A549 (cell line): ENCODE measurements around the gene GABPB1. TPM values are rescaled to one million over a fixed set of nuclear protein-coding genes. Genes with fewer than 3 reads are reported as not detected.

Experiments
- ATAC-seq, 2 experiments: fragments of 200-7000 bp in 1 of 2; fragments of >200 bp in 1 of 2; cut with Nextera tagmentation in 1 of 2; cut with Tn5 transposase in 1 of 2; 3 replicates each; pipeline versions ENCODE4 v1.8.0 to v1.9.1; 2018 to 2020; ENCODE audit warnings: mild to moderate bottlenecking in 1 of 2, moderate library complexity in 1 of 2
- CTCF ChIA-PET: fragments of 300-600 bp; sonication (Branson Sonifier 250); formaldehyde crosslinking; extraction: SDS; loops from one replicate; lab custom pipeline; 2021; ENCODE audit warnings: antibody characterized with exemption, inconsistent platforms; lab: Yijun Ruan, JAX
- POLR2A ChIA-PET: fragments of 350-600 bp; formaldehyde crosslinking; extraction: SDS; loops from one replicate; lab custom pipeline; 2021; ENCODE audit warnings: antibody characterized with exemption, inconsistent platforms; lab: Yijun Ruan, JAX
- DNase-seq, 2 experiments: peaks; one replicate each; pipeline versions ENCODE4 v3.0.0 to v3.0.0-alpha.2; 2011 to 2016; ENCODE audit warnings: low read depth in 1 of 2, low spot score in 1 of 2
- FAIRE-seq: peaks from 2 replicates; lab custom pipeline; 2011; peaks lifted over from hg19 to GRCh38; lab: Jason Lieb, UNC
- H3K27ac ChIP-seq, 2 experiments: fragments of >200 bp; sonication (Bioruptor Twin); formaldehyde crosslinking; 3 replicates each; pipeline ENCODE4 v1.5.1; 2016 to 2017
- H3K4me1 ChIP-seq: fragments of >200 bp; sonication (Bioruptor Twin); formaldehyde crosslinking; 3 replicates; pipeline ENCODE4 v1.6.1; 2016
- H3K4me2 ChIP-seq: fragments of >200 bp; sonication (Bioruptor Twin); formaldehyde crosslinking; 3 replicates; pipeline ENCODE4 v1.6.1; 2016
- H3K4me3 ChIP-seq: fragments of >200 bp; sonication (Bioruptor Twin); formaldehyde crosslinking; 3 replicates; pipeline ENCODE4 v1.5.1; 2016
- H3K9me3 ChIP-seq: fragments of >200 bp; sonication (Bioruptor Twin); formaldehyde crosslinking; 3 replicates; pipeline ENCODE4 v1.6.1; 2016
- CBX2 ChIP-seq: fragments of 200-600 bp; sonication (generic); IDR thresholded peaks from 2 replicates; pipeline ENCODE4 v1.6.1; 2016; ENCODE audit warnings: low read depth, mild to moderate bottlenecking, borderline replicate concordance
- CEBPB ChIP-seq, 2 experiments: fragments of >200 bp in 1 of 2; sonication (Bioruptor Twin) in 1 of 2; formaldehyde crosslinking in 1 of 2; IDR thresholded peaks; 2 replicates each; pipeline ENCODE4 v1.6.1; 2012 to 2016
- CHD2 ChIP-seq: fragments of 150-350 bp; IDR thresholded peaks from 2 replicates; pipeline ENCODE4 v1.6.1; 2014; ENCODE audit warnings: low read length; ENCODE audit not compliant: partially characterized antibody
- CHD4 ChIP-seq: fragments of 200-600 bp; sonication (generic); IDR thresholded peaks from 2 replicates; pipeline ENCODE4 v1.6.1; 2016; ENCODE audit warnings: antibody characterized with exemption, mild to moderate bottlenecking, borderline replicate concordance
- CTCF ChIP-seq: fragments of >200 bp; sonication (Bioruptor Twin); formaldehyde crosslinking; IDR thresholded peaks from 3 replicates; pipeline ENCODE4 v1.5.1; 2016
- EHF ChIP-seq: fragments of 250-450 bp; sonication (Bioruptor Pico); IDR thresholded peaks from 2 replicates; pipeline ENCODE4 v1.5.0; 2020; ENCODE audit warnings: mild to moderate bottlenecking
- EHMT2 ChIP-seq: fragments of 200-600 bp; sonication (generic); IDR thresholded peaks from 2 replicates; pipeline ENCODE4 v1.6.1; 2016; ENCODE audit warnings: antibody characterized with exemption, low read depth, mild to moderate bottlenecking, moderate library complexity
- EP300 ChIP-seq, 2 experiments: fragments of >200 bp; sonication (Bioruptor Twin); formaldehyde crosslinking; IDR thresholded peaks; 2 replicates in 1 of 2; 3 replicates in 1 of 2; pipeline ENCODE4 v1.6.1; 2016 to 2017
- GATA3 ChIP-seq: IDR thresholded peaks from 2 replicates; pipeline ENCODE4 v1.6.1; 2012; ENCODE audit warnings: borderline replicate concordance
- HDAC2 ChIP-seq: fragments of 200-600 bp; sonication (generic); IDR thresholded peaks from 2 replicates; pipeline ENCODE4 v1.6.1; 2016
- HEYL ChIP-seq: fragments of 250-450 bp; sonication (Bioruptor Pico); IDR thresholded peaks from 2 replicates; pipeline ENCODE4 v1.8.0; 2021; ENCODE audit warnings: mild to moderate bottlenecking, moderate library complexity
- HOXB13 ChIP-seq: fragments of 250-450 bp; sonication (Bioruptor Pico); IDR thresholded peaks from 2 replicates; pipeline ENCODE4 v1.5.0; 2020; ENCODE audit warnings: low read depth, mild to moderate bottlenecking, moderate library complexity
- KDM5A ChIP-seq: fragments of 200-600 bp; sonication (generic); IDR thresholded peaks from 2 replicates; pipeline ENCODE4 v1.6.1; 2016; ENCODE audit warnings: antibody characterized with exemption, mild to moderate bottlenecking
- MAFK ChIP-seq: fragments of 450-650 bp; IDR thresholded peaks from 2 replicates; pipeline ENCODE4 v1.6.1; 2014; ENCODE audit not compliant: partially characterized antibody
- MYC ChIP-seq: IDR thresholded peaks from 2 replicates; pipeline ENCODE4 v1.6.1; 2012; ENCODE audit warnings: mild to moderate bottlenecking, inconsistent platforms, low read length, improper control_type of control experiment, borderline replicate concordance
- NPAS2 ChIP-seq: fragments of 250-450 bp; sonication (Bioruptor Pico); IDR thresholded peaks from 2 replicates; pipeline ENCODE4 v1.8.0; 2022; ENCODE audit warnings: mild to moderate bottlenecking, moderate library complexity, borderline replicate concordance
- RARB ChIP-seq: fragments of 250-450 bp; sonication (Bioruptor Pico); IDR thresholded peaks from 2 replicates; pipeline ENCODE4 v1.8.0; 2021; ENCODE audit warnings: mild to moderate bottlenecking, moderate library complexity
- RFX5 ChIP-seq: fragments of 450-650 bp; IDR thresholded peaks from 2 replicates; pipeline ENCODE4 v1.7.1; 2014; ENCODE audit warnings: antibody characterized with exemption, mild to moderate bottlenecking, moderate library complexity
- RNF2 ChIP-seq: fragments of 200-600 bp; sonication (generic); IDR thresholded peaks from 2 replicates; pipeline ENCODE4 v1.6.1; 2016; ENCODE audit warnings: low read depth, mild to moderate bottlenecking, antibody characterized with exemption, moderate library complexity, borderline replicate concordance
- TFCP2L1 ChIP-seq: fragments of 250-450 bp; sonication (Bioruptor Pico); IDR thresholded peaks from 2 replicates; pipeline ENCODE4 v1.5.0; 2021; ENCODE audit warnings: mild to moderate bottlenecking
- ZC3H11A ChIP-seq: fragments of 450-650 bp; IDR thresholded peaks from 2 replicates; pipeline ENCODE4 v1.6.1; 2014; ENCODE audit warnings: antibody characterized with exemption, mild to moderate bottlenecking
- ZFP36 ChIP-seq: fragments of 450-650 bp; IDR thresholded peaks from 2 replicates; pipeline ENCODE4 v1.6.1; 2014; ENCODE audit warnings: borderline replicate concordance; ENCODE audit not compliant: partially characterized antibody
- ZNF302 ChIP-seq: fragments of 250-450 bp; sonication (Bioruptor Pico); IDR thresholded peaks from 2 replicates; pipeline ENCODE4 v1.9.0; 2021; ENCODE audit warnings: inconsistent platforms, mild to moderate bottlenecking, moderate library complexity
- ZSCAN20 ChIP-seq: fragments of 250-450 bp; sonication (Bioruptor Pico); IDR thresholded peaks from 2 replicates; pipeline ENCODE4 v1.8.0; 2022; ENCODE audit warnings: mild to moderate bottlenecking, moderate library complexity
- WGBS: methylation state at CpG from one replicate; pipeline ENCODE4 v1.1.6; 2017; ENCODE audit errors: missing lambda C conversion rate; 5-methylcytosine and 5-hydroxymethylcytosine counted together
- polyA plus RNA-seq, 4 experiments: library from polyadenylated mRNA; depleted of rRNA in 3 of 4; stranded (reverse); fragments of >200 nt; fragmentation: RNase III in 1 of 4; extraction: RNeasy Plus Mini Kit Qiagen cat#74134 plus additional on column Dnase treatment in 1 of 4; gene quantifications; 2 replicates in 3 of 4; 3 replicates in 1 of 4; pipeline ENCODE4 v1.2.3, GENCODE V29; 2011 to 2017
- TF ChIP-seq, protein P1 (sequence below): IDR thresholded peaks from 2 replicates; pipeline ENCODE4 v1.6.1; 2012
- TF ChIP-seq, protein P2 (sequence below): fragments of >200 bp; sonication (Bioruptor Twin); formaldehyde crosslinking; IDR thresholded peaks from 3 replicates; pipeline ENCODE4 v1.6.1; 2016
- TF ChIP-seq, protein P3 (sequence below): IDR thresholded peaks from 2 replicates; pipeline ENCODE4 v1.6.1; 2012; ENCODE audit warnings: low read depth, borderline replicate concordance

Gene GABPB1
- polyA plus RNA-seq, 2 of the 4 experiments (the other 2 are of a cell fraction): 23.0 to 53.9 TPM

GRCh38 chr15:50287324-50288116 lies 67.5 kb downstream of the GABPB1 start:
- CTCF ChIA-PET: interaction anchor here (0.9 to 1.9 kb wide), 3 partner anchors 10 to 28 kb away, joined by 4 to 5 read pairs (median 5); no protein-coding TSS in a partner anchor
- FAIRE-seq (peak; percentile 65), ATAC-seq (no peak), DNase-seq (no peak)
- Histone ChIP-seq H3K4me1 (no peaks in the 10 kb centered on the region), H3K4me2 (no peak overlapping the region), H3K9me3 (no peaks in the 10 kb centered on the region), H3K27ac (no peak overlapping the region), H3K4me3 (no peak overlapping the region)
- WGBS: 89% methylated on average over 6 of the region's 6 CpGs
- TF ChIP-seq KDM5A (no peak), EHMT2 (no peak), NPAS2 (CRISPR knock-in tag) (no peak), CBX2 (no peak), ZC3H11A (no peak), EHF (CRISPR knock-in tag) (no peak), RNF2 (no peak), MAFK (no peak), HOXB13 (no peak), ZNF302 (CRISPR knock-in tag) (no peak), HEYL (CRISPR knock-in tag) (no peak), ZFP36 (no peak), CHD4 (no peak), MYC (no peak), TFCP2L1 (CRISPR knock-in tag) (no peak), GATA3 (no peak), CHD2 (no peak), HDAC2 (no peak), CTCF (no peak)
- TF ChIP-seq, protein P1, sequence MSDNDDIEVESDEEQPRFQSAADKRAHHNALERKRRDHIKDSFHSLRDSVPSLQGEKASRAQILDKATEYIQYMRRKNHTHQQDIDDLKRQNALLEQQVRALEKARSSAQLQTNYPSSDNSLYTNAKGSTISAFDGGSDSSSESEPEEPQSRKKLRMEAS: no peak
- POLR2A ChIA-PET: interaction anchor here (0.6 kb wide), 1 partner anchor 619 kb away, joined by 3 read pairs; no protein-coding TSS in a partner anchor

- WGBS: 84% methylated on average over 5 of the region's 5 CpGs
- Histone ChIP-seq H3K4me2 (no peak overlapping the region), H3K9me3 (no peaks in the 10 kb centered on the region), H3K27ac (no peak overlapping the region), H3K4me3 (no peak overlapping the region), H3K4me1 (no peaks in the 10 kb centered on the region)
- ATAC-seq (no peak), DNase-seq (no peak), FAIRE-seq (no peak)
- TF ChIP-seq RARB (CRISPR knock-in tag) (no peak), EP300 (IDR thresholded peaks at IDR 0.05) (no peak), ZFP36 (no peak), RFX5 (no peak), EHMT2 (no peak), CEBPB (IDR thresholded peaks at IDR 0.05) (no peak), ZSCAN20 (CRISPR knock-in tag) (no peak)
- TF ChIP-seq, protein P2, sequence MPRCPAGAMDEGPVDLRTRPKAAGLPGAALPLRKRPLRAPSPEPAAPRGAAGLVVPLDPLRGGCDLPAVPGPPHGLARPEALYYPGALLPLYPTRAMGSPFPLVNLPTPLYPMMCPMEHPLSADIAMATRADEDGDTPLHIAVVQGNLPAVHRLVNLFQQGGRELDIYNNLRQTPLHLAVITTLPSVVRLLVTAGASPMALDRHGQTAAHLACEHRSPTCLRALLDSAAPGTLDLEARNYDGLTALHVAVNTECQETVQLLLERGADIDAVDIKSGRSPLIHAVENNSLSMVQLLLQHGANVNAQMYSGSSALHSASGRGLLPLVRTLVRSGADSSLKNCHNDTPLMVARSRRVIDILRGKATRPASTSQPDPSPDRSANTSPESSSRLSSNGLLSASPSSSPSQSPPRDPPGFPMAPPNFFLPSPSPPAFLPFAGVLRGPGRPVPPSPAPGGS: no peak
- TF ChIP-seq, protein P3, sequence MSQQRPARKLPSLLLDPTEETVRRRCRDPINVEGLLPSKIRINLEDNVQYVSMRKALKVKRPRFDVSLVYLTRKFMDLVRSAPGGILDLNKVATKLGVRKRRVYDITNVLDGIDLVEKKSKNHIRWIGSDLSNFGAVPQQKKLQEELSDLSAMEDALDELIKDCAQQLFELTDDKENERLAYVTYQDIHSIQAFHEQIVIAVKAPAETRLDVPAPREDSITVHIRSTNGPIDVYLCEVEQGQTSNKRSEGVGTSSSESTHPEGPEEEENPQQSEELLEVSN: no peak
- CTCF ChIA-PET: interaction anchor here (0.8 to 1.9 kb wide), 2 partner anchors 35 to 73 kb away, joined by 3 to 4 read pairs; no protein-coding TSS in a partner anchor
- POLR2A ChIA-PET: no interaction called here
Observed at GRCh38 chr15:50281427-50281826, 73.6 kb downstream of the GABPB1 start.
